SH-SY5Y (cell line): ENCODE results near the gene DENND4C.

Experiments used
- GATA2 ChIP-seq: IDR thresholded peaks from 2 replicates; pipeline ENCODE4 v1.6.1; 2011; ENCODE audit warnings: mild to moderate bottlenecking, low read depth, low read length
- GATA3 ChIP-seq: IDR thresholded peaks from 2 replicates; pipeline ENCODE4 v1.6.1; 2011; ENCODE audit warnings: low read depth, mild to moderate bottlenecking, low read length, moderate library complexity

The DENND4C gene

DNA sequence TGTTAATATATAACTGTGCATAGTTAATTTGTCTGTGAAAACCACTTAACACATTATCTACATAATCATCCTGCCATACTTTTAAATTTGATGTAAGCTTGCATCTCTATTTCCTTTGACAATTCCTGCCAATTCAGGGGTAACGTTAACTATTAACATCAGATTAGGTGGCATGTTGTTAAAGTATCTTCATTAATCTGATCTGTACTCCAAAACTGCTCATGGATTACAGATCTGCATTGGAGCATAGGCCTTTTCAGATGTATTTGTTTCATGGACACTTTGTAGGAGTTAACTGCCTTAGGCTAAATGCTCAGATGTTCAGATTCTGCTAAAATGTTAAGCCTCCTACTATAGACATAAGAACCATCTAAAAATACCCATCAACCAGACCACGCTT, 146.4 kb downstream of the DENND4C start:
- TF ChIP-seq GATA3 (no peak), GATA2 (no peak)

DNA sequence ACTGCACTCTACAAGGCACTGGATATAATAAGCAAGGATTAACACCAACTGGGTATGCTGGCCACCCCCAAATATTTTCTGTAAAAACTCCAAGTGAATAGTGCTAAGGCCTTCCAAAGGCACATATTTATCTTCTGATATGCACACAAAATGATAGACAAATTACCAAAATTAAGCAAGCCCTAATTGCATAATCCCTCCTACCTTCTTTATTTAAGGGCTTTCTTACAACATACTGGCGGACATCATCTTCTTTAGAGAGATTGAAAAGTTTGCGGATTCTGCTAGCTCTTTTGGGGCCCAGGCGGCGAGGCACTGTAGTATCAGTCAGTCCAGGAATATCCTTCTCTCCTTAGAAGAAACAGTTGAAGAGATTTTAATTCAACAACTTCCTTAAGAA, 147.7 kb downstream of the DENND4C start:
- TF ChIP-seq GATA2 (no peak), GATA3 (no peak)

- TF ChIP-seq GATA2 = no peak
- no peak for TF ChIP-seq GATA3
Measured at GRCh38 chr9:19378647-19379046, 148.2 kb downstream of the DENND4C start.

GRCh38 chr9:19379283-19379682, 148.8 kb downstream of the DENND4C start:
- TF ChIP-seq GATA3 (no peak), GATA2 (no peak)

DNA sequence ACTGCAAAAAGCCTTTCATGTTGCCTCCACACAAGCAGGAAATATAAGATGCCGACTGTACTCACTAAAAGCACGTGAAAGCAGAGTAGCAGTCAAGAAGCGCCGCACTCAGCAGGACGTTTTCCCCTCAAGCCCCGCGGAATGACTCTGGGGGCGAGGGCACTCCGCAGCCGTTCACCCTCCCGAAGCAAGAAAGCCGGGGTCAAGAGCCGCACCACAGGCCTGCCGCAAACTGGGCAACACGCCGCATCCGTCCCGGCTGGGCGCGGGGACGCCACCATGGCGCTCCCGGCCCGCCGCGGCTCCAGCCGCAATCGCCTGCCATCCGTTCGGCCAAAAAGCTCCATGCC, 149.2 kb downstream of the DENND4C start:
- no peak for TF ChIP-seq GATA2
- no peak for TF ChIP-seq GATA3

GRCh38 chr9:19380826-19381075, 150.3 kb downstream of the DENND4C start:
- no peak for TF ChIP-seq GATA3
- no peak for TF ChIP-seq GATA2

DNA sequence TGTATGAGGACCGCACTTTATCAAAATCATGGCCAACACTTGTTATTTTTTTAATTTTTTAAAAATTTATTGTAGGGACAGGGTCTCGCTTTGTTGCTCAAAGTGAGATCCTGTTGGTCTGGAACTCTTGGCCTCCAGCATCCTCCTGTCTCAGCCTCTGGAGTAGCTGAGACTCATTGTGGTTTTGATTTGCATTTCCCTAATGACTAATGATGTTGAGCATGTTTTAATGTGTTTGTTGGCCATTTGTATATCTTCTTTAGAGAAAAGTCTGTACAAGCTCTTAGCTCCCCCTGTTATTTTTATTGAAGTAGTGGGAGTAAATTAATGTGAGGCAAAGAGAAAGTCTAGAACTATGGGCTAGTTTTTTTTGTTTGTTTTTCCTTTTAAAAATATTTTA, 151.2 kb downstream of the DENND4C start:
- TF ChIP-seq GATA2 = no peak
- TF ChIP-seq GATA3 = no peak

GRCh38 chr9:19385786-19386501, 155.5 kb downstream of the DENND4C start:
- TF ChIP-seq GATA3 = no peak
- TF ChIP-seq GATA2 = no peak

DNA sequence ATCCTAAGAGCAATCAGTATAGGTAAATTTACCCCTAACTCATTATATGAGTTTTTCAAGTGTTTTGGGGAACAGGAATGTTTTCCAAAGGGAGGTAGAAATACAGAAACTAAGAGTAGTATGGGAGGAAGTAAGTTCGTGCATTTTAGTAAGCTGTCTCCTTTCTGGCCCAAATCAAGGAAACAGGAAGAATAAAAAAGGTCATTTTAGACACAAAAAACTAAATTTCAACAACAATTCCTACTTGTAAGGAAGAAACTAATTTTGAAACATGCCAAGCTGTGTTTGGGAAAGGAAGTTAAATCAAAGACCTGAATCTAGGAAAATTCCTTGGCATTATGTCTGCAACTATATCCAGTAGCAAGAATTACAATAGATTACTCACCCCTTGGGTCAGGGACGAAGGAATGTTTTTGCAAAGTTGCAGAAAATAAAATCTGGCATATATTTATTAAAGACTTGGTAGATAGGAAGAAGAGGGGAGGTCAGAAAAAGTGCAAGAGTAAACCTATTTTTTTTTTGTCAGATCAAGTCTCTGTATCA, 156.1 kb downstream of the DENND4C start:
- no peak for TF ChIP-seq GATA3
- no peak for TF ChIP-seq GATA2

DNA sequence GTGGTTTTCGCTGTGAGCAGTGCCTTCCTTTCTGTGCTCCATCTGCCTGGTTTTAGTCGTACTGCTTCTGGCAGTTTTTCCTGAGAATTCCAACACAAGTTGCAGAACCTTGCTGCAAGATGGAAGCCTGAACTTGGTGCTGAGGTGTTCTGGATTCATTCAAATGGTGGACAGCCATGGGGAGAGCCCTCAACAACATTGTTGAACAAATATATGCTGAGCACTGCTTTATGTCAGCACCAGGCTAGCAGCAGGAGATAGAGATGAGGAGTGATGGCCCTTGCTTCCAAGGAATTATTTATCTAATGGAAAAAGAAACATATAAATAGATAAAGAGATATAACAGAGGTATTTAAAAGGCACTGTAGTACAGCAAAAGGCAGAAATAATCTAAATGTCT, 156.8 kb downstream of the DENND4C start:
- no peak for TF ChIP-seq GATA2
- no peak for TF ChIP-seq GATA3

DNA sequence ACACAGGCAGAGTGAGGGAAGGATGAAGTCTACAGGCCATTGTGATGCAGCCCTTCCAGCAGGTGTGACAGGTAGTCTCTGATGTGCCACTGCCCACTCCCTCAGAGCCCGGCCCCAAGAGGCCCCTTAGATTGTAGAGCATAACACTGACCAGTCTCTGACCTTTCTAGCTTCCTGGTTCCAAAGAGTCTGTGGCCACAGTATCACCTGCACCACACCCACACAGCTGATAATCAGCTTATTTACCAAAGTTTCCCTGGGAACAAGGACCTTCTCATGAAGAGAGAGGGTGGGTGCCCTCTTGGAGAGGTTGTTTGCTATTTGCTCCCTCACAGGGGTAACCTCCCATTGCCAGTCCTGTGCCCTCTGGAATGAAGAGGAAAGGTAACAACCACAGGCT, 167.4 kb downstream of the DENND4C start:
- TF ChIP-seq GATA3 (no peak), GATA2 (no peak)

DNA sequence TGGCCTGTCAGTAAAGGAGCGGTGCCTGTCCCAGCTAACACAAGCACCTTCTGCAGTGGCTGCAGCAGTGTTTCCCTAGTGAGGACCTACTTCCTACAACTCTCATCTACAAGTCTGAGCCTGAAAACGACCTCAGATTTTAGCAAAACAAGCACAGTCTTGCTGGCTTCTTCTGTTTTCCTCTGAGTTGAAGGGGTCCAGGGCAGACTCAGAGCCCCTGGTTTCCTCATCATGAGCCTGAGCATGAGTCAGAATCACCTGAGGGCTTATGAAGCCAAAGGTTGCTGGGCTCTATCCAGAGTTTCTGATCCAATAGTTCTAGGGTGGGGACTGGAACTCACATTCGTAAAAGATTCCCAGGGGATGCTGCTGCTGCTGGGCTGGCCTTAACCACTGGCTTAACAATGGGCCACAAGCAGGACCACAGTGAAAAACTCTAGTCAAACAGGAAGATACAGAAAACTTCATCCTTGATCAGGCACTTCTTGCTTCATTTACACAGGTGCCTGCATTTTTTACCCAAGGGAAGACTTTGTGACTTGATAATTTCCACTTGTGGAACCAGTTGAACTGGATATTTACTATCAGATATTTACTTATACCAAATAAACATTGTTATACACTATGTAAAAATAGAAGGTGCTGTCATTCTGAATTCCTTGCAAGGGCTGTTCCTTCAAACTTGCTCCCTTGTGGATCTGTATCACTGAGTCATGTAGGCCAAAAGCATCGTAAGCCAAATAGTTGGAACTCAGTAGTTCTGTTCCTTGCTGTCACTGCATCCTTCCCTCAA, 174.0 kb downstream of the DENND4C start:
- TF ChIP-seq GATA3 (no peak), GATA2 (no peak)

- TF ChIP-seq GATA2 (no peak), GATA3 (no peak)
Measured at GRCh38 chr9:19405771-19406170, 175.3 kb downstream of the DENND4C start.

- TF ChIP-seq GATA2 = no peak
- TF ChIP-seq GATA3 = no peak
Measured at GRCh38 chr9:19408316-19408692, 177.8 kb downstream of the DENND4C start.
